PC-9 (cell line): ENCODE data around the gene LBH. TPM values are rescaled to one million over a fixed set of nuclear protein-coding genes. Genes with fewer than 3 reads are reported as not detected.

Experiments used
- BruUV-seq: library from RNA; stranded (reverse); fragments of 400-500 nt; replicated peaks from 2 replicates; lab custom pipeline; 2021; lab: Mats Ljungman, UMichigan
- CTCF ChIA-PET: fragments of 300-600 bp; sonication (Branson Sonifier 250); formaldehyde crosslinking; loops from one replicate; lab custom pipeline; 2022; ENCODE audit warnings: antibody characterized with exemption; lab: Charles Lee
- POLR2A ChIA-PET: fragments of 300-600 bp; sonication (Branson Sonifier 250); formaldehyde crosslinking; loops from one replicate; lab custom pipeline; 2022; ENCODE audit warnings: antibody characterized with exemption; ENCODE audit not compliant: unreplicated experiment; lab: Charles Lee
- DNase-seq, 2 experiments: peaks; one replicate each; pipeline versions ENCODE4 v3.0.0 to v3.0.0-alpha.2; 2015 to 2022; ENCODE audit warnings: mixed read lengths in 1 of 2
- H2AFZ ChIP-seq: fragments of 200-600 bp; sonication (generic); 2 replicates; pipeline ENCODE4 v1.8.1; 2017; ENCODE audit warnings: antibody characterized with exemption
- H3F3A ChIP-seq: fragments of 200-600 bp; sonication (generic); 2 replicates; pipeline ENCODE4 v1.8.1; 2017; ENCODE audit warnings: antibody characterized with exemption, mild to moderate bottlenecking, low read depth; ENCODE audit not compliant: insufficient read depth
- H3K27ac ChIP-seq: fragments of 200-600 bp; sonication (generic); 2 replicates; pipeline ENCODE4 v1.6.1; 2016; ENCODE audit warnings: mixed run types
- H3K27me3 ChIP-seq: fragments of 200-600 bp; sonication (generic); 2 replicates; pipeline ENCODE4 v1.6.1; 2016; ENCODE audit warnings: low read depth, mixed run types; ENCODE audit not compliant: insufficient read depth
- H3K36me3 ChIP-seq: fragments of 200-600 bp; sonication (generic); 2 replicates; pipeline ENCODE4 v1.6.1; 2016; ENCODE audit warnings: low read depth, mixed run types
- H3K4me1 ChIP-seq: fragments of 200-600 bp; sonication (generic); replicated peaks from 2 replicates; pipeline ENCODE4 v1.6.1; 2016; ENCODE audit warnings: mixed run types; ENCODE audit not compliant: insufficient read depth
- H3K4me2 ChIP-seq: fragments of 200-600 bp; sonication (generic); 2 replicates; pipeline ENCODE4 v1.6.1; 2017; ENCODE audit warnings: mixed run types
- H3K4me3 ChIP-seq: fragments of 200-600 bp; sonication (generic); 2 replicates; pipeline ENCODE4 v1.6.1; 2016; ENCODE audit warnings: mixed run types
- H3K79me2 ChIP-seq: fragments of 200-600 bp; sonication (generic); 2 replicates; pipeline ENCODE4 v1.6.1; 2017; ENCODE audit warnings: low read depth, mixed run types
- H3K9me2 ChIP-seq: fragments of 200-600 bp; sonication (generic); 2 replicates; pipeline ENCODE4 v1.8.1; 2017; ENCODE audit warnings: mild to moderate bottlenecking; ENCODE audit not compliant: insufficient read depth
- H3K9me3 ChIP-seq: fragments of 200-600 bp; sonication (generic); 2 replicates; pipeline ENCODE4 v1.8.1; 2016; ENCODE audit warnings: low read depth; ENCODE audit not compliant: insufficient read depth
- H4K20me1 ChIP-seq: fragments of 200-600 bp; sonication (generic); 2 replicates; pipeline ENCODE4 v1.8.1; 2017; ENCODE audit not compliant: insufficient read depth
- CTCF ChIP-seq: fragments of 200-600 bp; sonication (generic); conservative IDR thresholded peaks from 2 replicates; pipeline ENCODE4 v1.6.1; 2017; ENCODE audit warnings: mixed run types, antibody characterized with exemption, mild to moderate bottlenecking, moderate library complexity
- EZH2 ChIP-seq: fragments of 200-600 bp; sonication (generic); IDR thresholded peaks from 2 replicates; pipeline ENCODE4 v1.8.0; 2017; ENCODE audit warnings: antibody characterized with exemption, low read depth
- intact Hi-C: fragments of 100-400 bp; cut with micrococcal nuclease; formaldehyde crosslinking; loops from one replicate; pipeline ENCODE4 v1.10.0; 2022; ENCODE audit not compliant: unreplicated experiment
- total RNA-seq: library from RNA; stranded (reverse); gene quantifications from 2 replicates; pipeline ENCODE4 v1.2.3, GENCODE V29; 2021

The LBH gene
- total RNA-seq, 1 experiment from 2014 or later, result 30.6 TPM

- no peak for DNase-seq
- TF ChIP-seq EZH2 (no peak), CTCF (no peak)
- H3F3A ChIP-seq, result no peaks in the 10 kb centered on the region; the same call in 1 of the 2 replicates
- ChIA-PET CTCF (no interaction called here), POLR2A (no interaction called here)
- H3K27me3 ChIP-seq, result no peaks in the 10 kb centered on the region
- H3K9me2 ChIP-seq, result no peaks in the 10 kb centered on the region
- H4K20me1 ChIP-seq, result no peaks in the 10 kb centered on the region
- no peak overlapping the region for H3K27ac ChIP-seq
- H3K36me3 ChIP-seq, result no peaks in the 10 kb centered on the region
- BruUV-seq, result no TSS peak
- H3K4me2 ChIP-seq, result no peak overlapping the region
- H3K79me2 ChIP-seq, result no peaks in the 10 kb centered on the region
- intact Hi-C loops, result no loop called here
- H3K4me3 ChIP-seq, result no peak overlapping the region
- H3K9me3 ChIP-seq, result peaks cover 4% of the 10 kb centered on the region
- H2AFZ ChIP-seq, result no peak overlapping the region
- no peaks in the 10 kb centered on the region for H3K4me1 ChIP-seq
Observed at GRCh38 chr2:30259827-30260679, 28.7 kb downstream of the LBH start.

GRCh38 chr2:30260941-30261340 is 29.6 kb downstream of the LBH start:
- no peaks in the 10 kb centered on the region for H3K36me3 ChIP-seq
- no peaks in the 10 kb centered on the region; the same call in 1 of the 2 replicates for H3F3A ChIP-seq
- BruUV-seq, result no TSS peak
- no peaks in the 10 kb centered on the region for H3K9me2 ChIP-seq
- POLR2A ChIA-PET, result interaction anchor here (0.6 kb wide), 1 partner anchor 53 kb away, joined by 9 read pairs; no protein-coding TSS in a partner anchor
- peaks cover 4% of the 10 kb centered on the region for H3K9me3 ChIP-seq
- H3K4me2 ChIP-seq, result no peak overlapping the region
- H3K27me3 ChIP-seq, result no peaks in the 10 kb centered on the region
- H4K20me1 ChIP-seq, result no peaks in the 10 kb centered on the region
- H2AFZ ChIP-seq, result no peak overlapping the region
- TF ChIP-seq EZH2, result no peak
- no peak for TF ChIP-seq CTCF
- no peak overlapping the region for H3K4me3 ChIP-seq
- no peak overlapping the region for H3K27ac ChIP-seq
- H3K79me2 ChIP-seq, result no peaks in the 10 kb centered on the region
- intact Hi-C loops, result no loop called here
- no peaks in the 10 kb centered on the region; the same call in 1 of the 2 replicates for H3K4me1 ChIP-seq
- no peak for DNase-seq
- CTCF ChIA-PET, result no interaction called here

GRCh38 chr2:30261695-30262211 is 30.4 kb downstream of the LBH start:
- H3K4me2 ChIP-seq, result no peak overlapping the region
- no peak overlapping the region for H3K4me3 ChIP-seq
- no peaks in the 10 kb centered on the region; the same call in 1 of the 2 replicates for H3K4me1 ChIP-seq
- no peak overlapping the region for H2AFZ ChIP-seq
- TF ChIP-seq CTCF (no peak), EZH2 (no peak)
- CTCF ChIA-PET, result no interaction called here
- intact Hi-C loops, result no loop called here
- no peak overlapping the region for H3K27ac ChIP-seq
- POLR2A ChIA-PET, result interaction anchor here (0.6 kb wide), 1 partner anchor 19 kb away, joined by 3 read pairs; no protein-coding TSS in a partner anchor
- DNase-seq, result no peak
- no peaks in the 10 kb centered on the region; the same call in 1 of the 2 replicates for H3F3A ChIP-seq
- no peaks in the 10 kb centered on the region for H3K27me3 ChIP-seq
- no peaks in the 10 kb centered on the region for H3K36me3 ChIP-seq
- H4K20me1 ChIP-seq, result no peaks in the 10 kb centered on the region
- no peaks in the 10 kb centered on the region for H3K79me2 ChIP-seq
- H3K9me2 ChIP-seq, result no peaks in the 10 kb centered on the region
- peaks cover 4% of the 10 kb centered on the region for H3K9me3 ChIP-seq
- BruUV-seq, result no TSS peak
